Esophagus squamous epithelium (tissue), 5 donors: ENCODE measurements around the gene SUPT7L. TPM values are rescaled to one million over a fixed set of nuclear protein-coding genes. Genes with fewer than 3 reads are reported as not detected.

Experiments
- DNase-seq: peaks from one replicate; lab custom pipeline; 2025; lab: John Stamatoyannopoulos, UW
- H3K27ac ChIP-seq, 4 donors: fragments of 200-600 bp; sonication (generic); one replicate each; pipeline ENCODE4 v1.5.1; 2016 to 2019; ENCODE audit warnings: mild to moderate bottlenecking in 1 of 4
- H3K27me3 ChIP-seq, 4 donors: fragments of 200-600 bp; sonication (generic); 1 replicate in 3 of 4; 2 replicates in 1 of 4; pipeline versions ENCODE4 v1.5.1 to v1.6.0; 2017 to 2021; ENCODE audit warnings: antibody characterized with exemption in 1 of 4
- H3K36me3 ChIP-seq, 3 donors: fragments of 200-600 bp; sonication (generic); one replicate each; pipeline ENCODE4 v1.5.1; 2016 to 2019
- H3K4me1 ChIP-seq, 3 donors: fragments of 200-600 bp; sonication (generic); one replicate each; pipeline ENCODE4 v1.5.1; 2017 to 2019
- H3K4me3 ChIP-seq, 4 donors: fragments of 200-600 bp; sonication (generic); 1 replicate in 3 of 4; 2 replicates in 1 of 4; pipeline ENCODE4 v1.5.1; 2016 to 2019; ENCODE audit warnings: mild to moderate bottlenecking in 2 of 4, moderate library complexity in 1 of 4
- H3K9me3 ChIP-seq, 3 donors: fragments of 200-600 bp; sonication (generic); one replicate each; pipeline ENCODE4 v1.5.1; 2016 to 2019
- CTCF ChIP-seq, 6 experiments: fragments of 450-650 bp in 4 of 6; fragments of 200-600 bp in 2 of 6; sonication (generic) in 2 of 6; IDR thresholded peaks; one replicate each; pipeline ENCODE4 v1.5.1; 2016 to 2019; ENCODE audit warnings: antibody characterized with exemption in 6 of 6, mild to moderate bottlenecking in 4 of 6, moderate library complexity in 4 of 6
- POLR2A ChIP-seq, 4 donors: fragments of 450-650 bp; IDR thresholded peaks; one replicate each; pipeline ENCODE4 v1.6.1; 2017; ENCODE audit warnings: antibody characterized with exemption in 4 of 4, mild to moderate bottlenecking in 4 of 4, moderate library complexity in 3 of 4
- WGBS, 2 donors: methylation state at CpG; one replicate each; pipeline ENCODE4 v1.1.5; 2018; 5-methylcytosine and 5-hydroxymethylcytosine counted together
- intact Hi-C: fragments of 100-400 bp; cut with DNase I; formaldehyde crosslinking; loops from one replicate; pipeline ENCODE4 v1.15.0; 2022
- total RNA-seq, 4 donors: library from RNA; depleted of rRNA; stranded (reverse); fragments of >200 nt; gene quantifications; one replicate each; pipeline ENCODE4 v1.1.0, GENCODE V29; 2016
- donor health status: DM: yes; HTN: yes; CAD: no.

Gene SUPT7L
- total RNA-seq = 10 to 100 TPM; 10.5 to 25.4 (median 14.2) TPM

- TF ChIP-seq POLR2A (IDR thresholded peaks at IDR 0.05) (peak in 2 of 4 donors; percentile 24 to 25), CTCF (IDR thresholded peaks at IDR 0.05) (peak in 2 of 6 experiments; percentile 2 to 9)
- H3K27me3 ChIP-seq = no peaks in the 10 kb centered on the region
- H3K4me3 ChIP-seq = peak within 1 kb of the TSS; percentile 75 to 90 (median 84)
- 0 to 1% methylated on average over 10 to 40 of the region's 56 CpGs for WGBS, 2 donors
- H3K36me3 ChIP-seq = peaks cover 5 to 60% (median 23%) of the 10 kb centered on the region in 3 donors
- H3K9me3 ChIP-seq = no peaks in the 10 kb centered on the region
- intact Hi-C loops = no loop called here
- peak within 1 kb of the TSS; percentile 92 to 97 (median 94) for H3K27ac ChIP-seq
- DNase-seq = peak; percentile 25
- H3K4me1 ChIP-seq = peaks cover 13 to 61% (median 28%) of the 10 kb centered on the region in 3 donors
Observed at GRCh38 chr2:27663285-27664153, at the start of gene SUPT7L, which contains the start of gene SLC4A1AP. Gene SUPT7L, minus strand, starts transcription at chr2:27663614. Its CDS starts 1,422 bp downstream, at chr2:27662192. Gene SLC4A1AP, plus strand, starts transcription at chr2:27663889. Its CDS starts 26 bp downstream, at chr2:27663915.

- Histone ChIP-seq H3K4me1 (peaks cover 17 to 59% (median 29%) of the 10 kb centered on the region in 3 donors), H3K27ac (no peak overlapping the region), H3K27me3 (peaks cover 0 to 8% (median 0%) of the 10 kb centered on the region in 4 donors), H3K36me3 (no peaks in the 10 kb centered on the region), H3K9me3 (no peaks in the 10 kb centered on the region), H3K4me3 (no peak overlapping the region)
- WGBS, 2 donors = 93 to 94% methylated on average over 5 of the region's 5 CpGs
- TF ChIP-seq POLR2A (IDR thresholded peaks at IDR 0.05) = no peak
- no peak for TF ChIP-seq CTCF (IDR thresholded peaks at IDR 0.05)
- no peak for DNase-seq
- intact Hi-C loops = loop anchor here (10.0 kb wide), 1 partner anchor 682 kb away; the partner anchor contains the start of gene FOSL2
Observed at GRCh38 chr2:27713201-27713600, 49.8 kb upstream of the SUPT7L start.

GRCh38 chr2:27712522-27712921 is 49.1 kb upstream of the SUPT7L start:
- no peaks in the 10 kb centered on the region for H3K9me3 ChIP-seq
- no peak for DNase-seq
- H3K36me3 ChIP-seq = no peaks in the 10 kb centered on the region
- no peak overlapping the region for H3K27ac ChIP-seq
- peaks cover 17 to 65% (median 36%) of the 10 kb centered on the region in 3 donors for H3K4me1 ChIP-seq
- 74 to 80% methylated on average over 1 of the region's 1 CpG for WGBS, 2 donors
- no peak overlapping the region for H3K4me3 ChIP-seq
- H3K27me3 ChIP-seq = peaks cover 0 to 8% (median 0%) of the 10 kb centered on the region in 4 donors
- intact Hi-C loops = loop anchor here (10.0 kb wide), 1 partner anchor 682 kb away; the partner anchor contains the start of gene FOSL2
- TF ChIP-seq POLR2A (IDR thresholded peaks at IDR 0.05) = no peak

GRCh38 chr2:27711804-27712203 is 48.4 kb upstream of the SUPT7L start:
- peak overlapping the region in 1 of 4 donors; percentile 2 for H3K27ac ChIP-seq
- H3K36me3 ChIP-seq = no peaks in the 10 kb centered on the region
- peaks cover 17 to 65% (median 39%) of the 10 kb centered on the region in 3 donors for H3K4me1 ChIP-seq
- TF ChIP-seq POLR2A (IDR thresholded peaks at IDR 0.05) = no peak
- no peak for TF ChIP-seq CTCF (IDR thresholded peaks at IDR 0.05)
- WGBS, 2 donors = 40 to 67% methylated on average over 4 to 5 of the region's 5 CpGs
- no peak for DNase-seq
- intact Hi-C loops = loop anchor here (10.0 kb wide), 1 partner anchor 683 kb away; the partner anchor contains the start of gene FOSL2
- no peak overlapping the region for H3K4me3 ChIP-seq
- no peaks in the 10 kb centered on the region for H3K9me3 ChIP-seq
- peaks cover 0 to 8% (median 0%) of the 10 kb centered on the region in 4 donors for H3K27me3 ChIP-seq

GRCh38 chr2:27710640-27711430 is 47.4 kb upstream of the SUPT7L start:
- H3K36me3 ChIP-seq = no peaks in the 10 kb centered on the region
- 85 to 87% methylated on average over 8 of the region's 8 CpGs for WGBS, 2 donors
- H3K9me3 ChIP-seq = no peaks in the 10 kb centered on the region
- H3K27me3 ChIP-seq = peaks cover 0 to 8% (median 0%) of the 10 kb centered on the region in 4 donors
- peak overlapping the region in 1 of 4 donors; percentile 23 for H3K27ac ChIP-seq
- intact Hi-C loops = loop anchor here (10.0 kb wide), 1 partner anchor 684 kb away; the partner anchor contains the start of gene FOSL2
- peaks cover 9 to 65% (median 38%) of the 10 kb centered on the region in 3 donors for H3K4me1 ChIP-seq
- TF ChIP-seq POLR2A (IDR thresholded peaks at IDR 0.05) (no peak), CTCF (IDR thresholded peaks at IDR 0.05) (no peak)
- DNase-seq = no peak
- no peak overlapping the region for H3K4me3 ChIP-seq
